Measurements from ENCODE around the gene AIPL1.
"Not testable (repeated sequence)": the region's sequence is repeated elsewhere in the genome, so short reads cannot be mapped to it uniquely, and the experiment has no call there.

AIPL1 gene

GRCh38 chr17:6435051-6435450 lies at the start of gene AIPL1:
AIPL1 (minus strand) TSS chr17:6435121; CDS start chr17:6435104, 17 bp downstream.
- DNase-seq (ENCODE audit: low spot score): no peak

GRCh38 chr17:6483507-6483906 lies 48.6 kb upstream of the AIPL1 start:
- DNase-seq (ENCODE audit: low spot score): no peak

GRCh38 chr17:6482796-6483195 lies 47.9 kb upstream of the AIPL1 start:
- DNase-seq (ENCODE audit: low spot score): not testable (repeated sequence)

GRCh38 chr17:6482105-6482455 lies 47.2 kb upstream of the AIPL1 start:
- DNase-seq (ENCODE audit: low spot score): no peak

- DNase-seq (ENCODE audit: low spot score): no peak
Observed at GRCh38 chr17:6480303-6480675, 45.4 kb upstream of the AIPL1 start.

GRCh38 chr17:6479622-6480302 lies 44.8 kb upstream of the AIPL1 start:
- no peak for DNase-seq (ENCODE audit: low spot score)

- no peak for DNase-seq (ENCODE audit: low spot score)
Observed at GRCh38 chr17:6478486-6478885, 43.6 kb upstream of the AIPL1 start.

- DNase-seq (ENCODE audit: low spot score): no peak
Observed at GRCh38 chr17:6477831-6478383, 43.0 kb upstream of the AIPL1 start.

GRCh38 chr17:6476810-6477179 lies 41.9 kb upstream of the AIPL1 start:
- DNase-seq (ENCODE audit: low spot score): no peak

- no peak for DNase-seq (ENCODE audit: low spot score)
Observed at GRCh38 chr17:6476076-6476809, 41.3 kb upstream of the AIPL1 start.

- DNase-seq (ENCODE audit: low spot score): no peak
Observed at GRCh38 chr17:6475411-6475810, 40.5 kb upstream of the AIPL1 start.

GRCh38 chr17:6474906-6475305 lies 40.0 kb upstream of the AIPL1 start:
- DNase-seq (ENCODE audit: low spot score): no peak

- DNase-seq (ENCODE audit: low spot score): no peak
Observed at GRCh38 chr17:6474376-6474775, 39.5 kb upstream of the AIPL1 start.

GRCh38 chr17:6473128-6473767 lies 38.3 kb upstream of the AIPL1 start:
- DNase-seq (ENCODE audit: low spot score): peak; percentile 60

GRCh38 chr17:6472517-6472916 lies 37.6 kb upstream of the AIPL1 start:
- no peak for DNase-seq (ENCODE audit: low spot score)

GRCh38 chr17:6471531-6472465 lies 36.9 kb upstream of the AIPL1 start:
- DNase-seq (ENCODE audit: low spot score): no peak

- no peak for DNase-seq (ENCODE audit: low spot score)
Observed at GRCh38 chr17:6470751-6471521, 36.0 kb upstream of the AIPL1 start.

- no peak for DNase-seq (ENCODE audit: low spot score)
Observed at GRCh38 chr17:6470146-6470718, 35.3 kb upstream of the AIPL1 start.

GRCh38 chr17:6468051-6468790 lies 33.3 kb upstream of the AIPL1 start:
- no peak for DNase-seq (ENCODE audit: low spot score)

- no peak for DNase-seq (ENCODE audit: low spot score)
Observed at GRCh38 chr17:6467567-6467966, 32.6 kb upstream of the AIPL1 start.
